HL-60/S4 (cell line): ENCODE data around the gene IL17RE.
"Not testable (repeated sequence)": the region's sequence is repeated elsewhere in the genome, so short reads cannot be mapped to it uniquely, and the experiment has no call there.

Source experiments
- in situ Hi-C: fragments of 300-500 bp; cut with MboI; formaldehyde crosslinking; loops from 2 replicates; pipeline ENCODE4 v1.14.3; 2022; ENCODE audit warnings: low sequenced_read_pairs

The IL17RE gene

GRCh38 chr3:9902372-9903237 is at the start of gene IL17RE:
Gene IL17RE (plus strand): TSS chr3:9902848. CDS start chr3:9902933, 85 bp downstream.
- in situ Hi-C loops: no loop called here

- in situ Hi-C loops: not testable (repeated sequence)
These were observed 48.2 kb upstream of the IL17RE start for GRCh38 chr3:9854291-9854940.

- in situ Hi-C loops: no loop called here
These were observed 47.1 kb upstream of the IL17RE start for GRCh38 chr3:9855594-9855993.

GRCh38 chr3:9859530-9860025 is 43.1 kb upstream of the IL17RE start:
- in situ Hi-C loops: no loop called here

- in situ Hi-C loops: no loop called here
These were observed 41.4 kb upstream of the IL17RE start for GRCh38 chr3:9861201-9861600.

GRCh38 chr3:9861626-9862130 is 41.0 kb upstream of the IL17RE start:
- in situ Hi-C loops: no loop called here

GRCh38 chr3:9862391-9863057 is 40.1 kb upstream of the IL17RE start:
- in situ Hi-C loops: no loop called here

GRCh38 chr3:9863058-9863772 is 39.4 kb upstream of the IL17RE start:
- in situ Hi-C loops: no loop called here

GRCh38 chr3:9864200-9864927 is 38.3 kb upstream of the IL17RE start:
- in situ Hi-C loops: no loop called here

- in situ Hi-C loops: not testable (repeated sequence)
These were observed 37.5 kb upstream of the IL17RE start for GRCh38 chr3:9865125-9865637.

- in situ Hi-C loops: no loop called here
These were observed 36.0 kb upstream of the IL17RE start for GRCh38 chr3:9866639-9867038.

GRCh38 chr3:9867106-9867505 is 35.5 kb upstream of the IL17RE start:
- in situ Hi-C loops: no loop called here

- in situ Hi-C loops: no loop called here
These were observed 32.7 kb upstream of the IL17RE start for GRCh38 chr3:9869955-9870354.

GRCh38 chr3:9870978-9871377 is 31.7 kb upstream of the IL17RE start:
- in situ Hi-C loops: no loop called here

GRCh38 chr3:9872067-9872466 is 30.6 kb upstream of the IL17RE start:
- in situ Hi-C loops: not testable (repeated sequence)

GRCh38 chr3:9875448-9875847 is 27.2 kb upstream of the IL17RE start:
- in situ Hi-C loops: no loop called here

- in situ Hi-C loops: not testable (repeated sequence)
These were observed 26.4 kb upstream of the IL17RE start for GRCh38 chr3:9876255-9876654.

- in situ Hi-C loops: no loop called here
These were observed 25.7 kb upstream of the IL17RE start for GRCh38 chr3:9876991-9877390.

GRCh38 chr3:9878700-9879099 is 23.9 kb upstream of the IL17RE start:
- in situ Hi-C loops: no loop called here
